GM21619 (cell line): ENCODE results near the gene CNIH3.
"Not testable (repeated sequence)": the region's sequence is repeated elsewhere in the genome, so short reads cannot be mapped to it uniquely, and the experiment has no call there.

Experiments used
- ATAC-seq: cut with Tn5 transposase; IDR thresholded peaks from one replicate; pipeline ENCODE4 v1.9.1; 2021; ENCODE audit not compliant: unreplicated experiment

The CNIH3 gene

DNA sequence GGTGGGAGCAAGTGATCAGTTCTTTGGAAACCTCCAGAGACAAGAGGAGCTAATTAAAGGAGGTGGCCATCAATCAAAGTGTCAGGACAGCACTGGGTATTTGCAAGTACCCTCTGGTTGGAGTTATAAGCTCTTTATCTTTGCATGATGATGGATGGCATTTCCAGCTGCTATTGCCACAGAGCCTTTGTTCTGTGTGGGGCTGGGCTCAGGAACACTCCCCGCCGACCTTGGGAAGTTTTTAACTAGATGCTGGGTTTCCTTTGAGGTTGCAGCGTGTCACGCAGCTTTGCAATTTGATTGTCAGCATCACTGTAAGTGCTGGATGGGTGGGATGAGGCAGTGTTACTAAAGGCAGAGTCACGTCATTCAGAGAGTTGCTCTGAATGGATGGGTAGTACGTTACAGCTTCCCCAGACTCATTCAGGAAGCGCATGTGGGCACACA lies 68.9 kb downstream of the CNIH3 start:
- no peak for ATAC-seq

DNA sequence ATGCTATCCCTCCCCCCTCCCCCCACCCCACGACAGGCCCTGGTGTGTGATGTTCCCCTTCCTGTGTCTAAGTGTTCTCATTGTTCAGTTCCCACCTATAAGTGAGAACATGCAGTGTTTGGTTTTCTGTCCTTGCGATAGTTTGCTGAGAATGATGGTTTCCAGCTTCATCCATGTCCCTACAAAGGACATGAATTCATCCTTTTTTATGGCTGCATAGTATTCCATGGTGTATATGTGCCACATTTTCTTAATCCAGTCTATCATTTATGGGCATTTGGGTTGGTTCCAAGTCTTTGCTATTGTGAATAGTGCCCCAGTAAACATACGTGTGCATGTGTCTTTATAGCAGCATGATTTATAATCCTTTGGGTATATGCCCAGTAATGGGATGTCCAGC lies 70.0 kb downstream of the CNIH3 start:
- not testable (repeated sequence) for ATAC-seq

DNA sequence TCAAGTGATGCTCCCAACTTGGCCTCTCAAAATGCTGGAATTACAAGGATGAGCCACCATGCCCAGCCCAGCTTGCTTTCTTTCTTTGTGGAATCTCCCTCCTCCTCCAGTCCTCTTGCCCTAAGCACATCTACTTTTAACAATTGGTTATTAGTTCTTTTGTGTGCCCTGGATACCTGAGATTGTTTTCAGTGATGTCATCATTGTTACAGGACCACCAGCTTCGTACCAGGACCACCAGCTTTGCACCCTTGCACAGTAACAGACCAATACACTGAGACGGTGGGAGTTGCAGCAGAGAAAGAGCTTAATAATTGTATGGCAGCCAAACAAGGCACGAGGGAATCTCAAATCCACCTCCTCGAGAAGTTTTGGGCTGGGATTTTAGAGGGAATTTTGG lies 71.3 kb downstream of the CNIH3 start:
- no peak for ATAC-seq

DNA sequence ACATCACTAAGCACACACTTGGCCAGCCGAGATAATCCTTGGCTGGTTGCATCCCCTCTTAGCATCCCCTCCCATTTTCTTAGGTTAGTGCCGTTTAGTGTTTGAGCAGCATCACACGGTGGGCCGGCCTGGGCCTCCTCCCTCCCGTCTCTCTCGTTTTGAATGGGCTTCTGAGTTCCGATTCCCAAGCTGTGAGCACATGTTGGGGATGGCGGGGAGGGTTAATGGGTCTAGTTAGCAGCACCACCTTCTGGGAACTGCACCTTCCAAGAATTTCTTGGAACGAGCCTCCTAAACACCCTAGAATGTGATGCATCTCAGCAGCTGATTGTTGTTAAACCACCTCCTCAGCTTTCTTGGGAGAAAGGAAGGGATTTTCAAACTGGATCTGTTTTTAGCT lies 73.3 kb downstream of the CNIH3 start:
- no peak for ATAC-seq

DNA sequence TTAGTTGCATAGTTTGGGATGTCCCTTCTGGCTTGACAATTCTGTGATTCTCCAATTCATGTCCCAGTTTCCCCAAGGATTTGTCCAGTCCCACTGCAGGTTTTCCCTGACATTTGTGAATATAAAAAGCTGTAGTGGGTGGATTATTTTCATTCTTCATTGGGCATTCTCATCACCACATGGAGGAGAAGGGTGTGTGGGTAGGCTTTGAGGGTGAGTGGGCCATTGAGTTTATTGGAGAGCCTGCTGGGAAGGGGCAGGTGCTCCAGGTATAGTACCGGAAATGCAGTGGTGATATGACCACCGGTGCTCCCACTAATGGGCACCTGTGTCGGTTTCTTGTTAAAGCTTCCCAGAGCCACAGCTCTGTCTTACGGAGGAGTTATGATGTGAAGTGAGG lies 74.5 kb downstream of the CNIH3 start:
- ATAC-seq, result no peak

DNA sequence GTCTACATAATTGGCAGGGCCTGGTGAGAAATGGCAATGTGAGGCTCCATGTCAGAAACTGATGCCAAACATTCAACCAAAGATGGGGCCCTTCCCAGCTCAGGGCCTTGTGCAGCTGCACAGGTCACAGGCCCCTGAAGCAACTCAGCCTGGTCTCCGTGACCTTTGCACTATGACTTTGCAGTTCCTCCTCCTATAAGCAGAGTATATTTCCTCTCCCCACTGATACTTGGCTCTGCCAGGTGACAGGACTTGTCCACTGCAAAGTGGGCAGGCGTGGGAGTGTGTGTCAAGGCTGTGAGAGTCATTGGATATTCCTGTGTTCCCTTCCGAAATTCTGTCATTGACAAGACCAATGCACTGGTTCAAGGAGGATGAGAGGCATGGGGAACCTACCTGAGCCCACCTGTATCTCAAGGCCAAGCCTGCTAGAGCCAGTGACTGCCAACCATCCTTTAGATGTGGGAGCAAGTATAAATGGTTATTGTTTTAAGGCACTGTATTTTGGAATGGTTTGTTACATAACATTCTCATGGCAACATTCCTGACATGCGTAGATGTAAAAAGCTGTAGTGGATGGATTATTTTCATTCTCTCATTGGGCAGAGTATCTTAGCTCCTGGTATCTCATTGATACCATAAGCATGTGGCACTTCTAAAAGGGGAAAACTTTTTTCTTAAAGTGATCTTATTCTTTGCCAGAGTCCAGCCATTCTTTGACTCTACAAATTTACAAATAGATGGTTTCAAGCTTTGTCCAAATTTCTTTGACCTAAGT lies 75.2 kb downstream of the CNIH3 start:
- no peak for ATAC-seq

DNA sequence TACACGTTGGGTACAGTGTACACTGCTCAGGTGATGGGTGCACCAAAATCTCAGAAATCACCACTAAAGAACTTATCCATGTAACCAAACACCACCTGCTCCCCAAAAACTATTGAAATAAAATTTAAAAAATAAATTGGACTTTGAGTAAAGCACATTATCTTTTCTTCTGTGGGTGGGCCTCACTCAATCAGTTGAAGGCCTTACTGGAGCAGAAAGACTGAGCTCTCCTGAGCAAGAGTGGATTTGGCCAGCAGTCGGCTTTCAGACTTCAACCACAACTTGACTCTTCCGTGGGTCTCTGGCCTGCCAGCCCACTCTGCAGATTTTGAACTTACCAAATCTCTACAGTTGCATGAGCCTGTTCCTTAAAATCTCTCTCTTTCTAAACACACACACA lies 78.9 kb downstream of the CNIH3 start:
- no peak for ATAC-seq

DNA sequence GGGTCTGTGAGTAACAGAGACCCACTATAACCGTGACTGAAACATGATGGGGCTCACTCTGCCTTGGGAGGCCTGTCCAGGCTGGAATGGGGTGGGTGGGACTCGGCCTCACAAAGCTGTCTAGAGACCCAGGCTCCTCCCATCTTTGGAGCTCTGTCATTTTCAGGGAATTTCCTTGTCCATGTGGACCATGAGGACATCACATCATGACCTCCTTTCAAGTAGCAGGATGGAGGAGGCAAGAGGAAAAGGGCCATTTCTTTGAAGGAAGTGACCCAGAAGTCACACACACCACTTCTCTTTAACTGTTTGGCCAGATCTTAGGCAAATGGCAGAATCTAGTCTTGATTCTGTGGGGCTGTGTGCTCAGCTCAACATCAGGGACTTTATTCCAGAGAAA lies 79.9 kb downstream of the CNIH3 start:
- ATAC-seq, result no peak

DNA sequence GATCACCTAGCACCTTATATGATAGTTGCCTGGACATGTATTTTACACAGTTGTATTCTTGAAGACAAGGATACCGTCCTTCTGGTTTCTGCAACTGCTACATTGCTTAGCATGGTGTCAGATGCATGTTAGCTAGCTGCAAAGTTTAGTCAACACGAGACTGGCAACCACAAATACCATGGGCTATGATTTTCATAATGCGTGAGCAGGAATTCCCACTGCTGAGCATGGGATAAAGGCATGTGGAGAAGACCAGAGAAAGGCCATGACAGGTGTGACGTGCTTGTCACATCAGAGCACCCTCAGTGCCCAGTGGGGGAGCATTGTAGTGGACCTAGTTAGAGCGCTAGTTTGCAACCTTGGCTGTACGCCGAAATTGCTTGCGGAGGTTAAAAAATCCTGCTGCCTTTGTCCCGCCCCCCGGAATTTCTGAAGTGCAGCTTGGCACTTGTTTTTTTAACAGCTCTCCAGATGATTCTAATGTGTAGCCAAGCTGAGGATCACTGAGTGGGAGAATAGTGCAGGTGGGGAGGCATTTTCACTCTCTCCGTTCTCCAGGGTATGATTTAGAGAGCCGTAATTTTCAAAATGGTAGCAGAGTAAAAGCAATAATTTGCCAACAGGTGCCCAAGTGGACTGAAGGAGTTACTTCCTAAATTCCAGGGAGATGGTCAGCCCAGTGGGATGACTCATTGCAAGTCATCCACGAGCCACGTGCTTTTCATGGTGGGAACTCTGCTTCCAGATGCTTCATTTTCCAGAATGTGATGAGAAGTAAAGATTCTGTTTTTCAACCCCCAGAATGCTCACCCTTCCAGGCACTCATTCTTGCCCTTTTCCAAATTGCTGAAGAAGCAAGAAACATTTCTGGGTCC lies 81.0 kb downstream of the CNIH3 start:
- no peak for ATAC-seq

DNA sequence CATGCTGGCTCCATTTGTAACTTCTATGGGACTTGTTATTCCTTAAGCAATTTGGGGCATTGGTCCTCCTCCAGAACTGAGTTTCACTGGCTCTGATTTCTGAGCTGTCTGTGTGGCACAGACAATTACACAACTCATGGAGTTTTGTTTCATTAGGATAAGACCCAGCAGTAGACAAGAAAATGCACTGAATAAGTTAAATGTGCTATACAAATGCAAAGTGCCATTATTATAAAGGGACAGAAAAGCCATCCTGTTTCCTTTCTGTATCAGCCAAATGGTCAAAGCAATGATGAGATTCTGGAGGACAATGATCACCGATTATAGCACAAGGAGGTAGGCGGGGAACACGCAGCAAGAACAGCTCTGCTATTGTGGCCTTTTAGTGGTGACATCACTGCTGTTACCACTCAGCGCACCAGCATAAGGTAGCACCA lies 81.9 kb downstream of the CNIH3 start:
- no peak for ATAC-seq

DNA sequence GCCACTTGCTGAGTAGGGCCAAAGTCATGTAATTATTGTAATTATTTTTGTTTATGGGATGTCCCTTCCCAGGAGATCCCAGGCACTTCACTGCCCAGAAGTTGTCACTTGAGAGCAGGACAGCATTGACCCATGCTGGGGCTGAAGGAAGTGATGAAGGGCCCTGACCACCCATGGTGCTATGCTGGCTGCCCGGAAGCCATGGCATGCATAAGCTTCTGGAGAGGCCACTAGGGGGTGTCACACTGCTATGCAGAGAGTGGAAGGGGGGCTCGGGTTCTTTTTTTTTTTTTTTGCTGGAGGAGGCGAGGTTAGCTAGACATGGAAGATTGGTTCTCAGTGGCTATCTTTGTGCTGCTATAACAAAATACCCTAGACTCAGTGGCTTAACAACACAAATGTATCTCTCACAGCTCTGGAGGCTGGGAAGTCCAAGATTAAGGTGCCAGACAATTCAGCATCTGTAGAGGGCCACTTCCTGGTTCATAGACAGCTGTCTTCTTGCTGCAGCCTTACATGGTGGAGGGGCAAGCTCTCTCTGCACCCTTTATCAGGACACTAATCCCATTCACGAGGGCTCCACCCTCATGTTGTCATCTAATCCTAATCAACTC lies 84.9 kb downstream of the CNIH3 start:
- no peak for ATAC-seq

DNA sequence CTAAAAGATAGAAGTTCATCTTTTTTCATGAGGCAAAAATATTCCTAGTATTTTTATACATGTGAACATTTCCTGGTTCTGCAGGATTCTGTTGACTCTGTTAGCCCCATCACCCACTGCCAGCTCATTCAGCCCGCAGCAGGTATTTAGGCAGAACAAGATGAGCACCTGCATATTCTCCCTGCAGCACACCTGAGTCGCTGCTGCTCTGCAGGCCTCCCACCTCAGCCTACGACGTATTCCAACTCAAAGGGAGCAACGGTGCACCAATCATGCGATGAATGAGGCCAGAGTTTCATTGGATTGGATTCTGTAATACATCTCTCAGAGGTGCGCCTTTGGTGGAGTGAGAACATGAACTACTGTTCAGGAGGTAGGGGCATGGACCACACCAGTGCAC lies 87.6 kb downstream of the CNIH3 start:
- no peak for ATAC-seq

DNA sequence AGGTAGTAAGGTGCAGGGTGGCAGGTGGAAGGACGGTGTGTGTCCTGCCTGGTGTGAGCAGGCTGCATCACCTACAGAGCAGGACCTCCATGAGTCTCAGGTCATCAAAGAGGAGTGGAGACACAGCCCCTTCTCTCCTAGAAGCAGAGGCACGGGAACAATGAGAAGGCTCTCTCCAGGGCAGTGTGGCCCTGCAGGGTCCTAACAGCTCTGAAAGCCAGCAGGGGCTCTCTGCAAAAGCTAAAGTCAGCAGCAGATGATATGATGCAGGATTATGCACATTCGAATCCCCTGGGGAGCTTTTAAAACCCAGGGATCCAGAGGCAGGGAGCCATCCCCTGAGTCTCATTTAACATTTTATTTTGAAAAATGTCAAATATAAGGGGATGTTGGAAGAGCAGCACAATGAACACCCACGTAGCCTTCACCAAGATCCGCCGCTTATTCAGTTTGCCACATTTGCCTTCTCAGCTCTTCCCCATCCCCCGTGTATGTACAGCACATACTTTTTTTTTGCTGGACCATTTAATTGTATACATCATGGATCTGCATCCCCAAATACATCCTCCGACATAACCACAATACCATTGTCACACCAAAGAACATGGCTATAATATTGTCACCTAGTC lies 88.1 kb downstream of the CNIH3 start:
- ATAC-seq, result no peak

DNA sequence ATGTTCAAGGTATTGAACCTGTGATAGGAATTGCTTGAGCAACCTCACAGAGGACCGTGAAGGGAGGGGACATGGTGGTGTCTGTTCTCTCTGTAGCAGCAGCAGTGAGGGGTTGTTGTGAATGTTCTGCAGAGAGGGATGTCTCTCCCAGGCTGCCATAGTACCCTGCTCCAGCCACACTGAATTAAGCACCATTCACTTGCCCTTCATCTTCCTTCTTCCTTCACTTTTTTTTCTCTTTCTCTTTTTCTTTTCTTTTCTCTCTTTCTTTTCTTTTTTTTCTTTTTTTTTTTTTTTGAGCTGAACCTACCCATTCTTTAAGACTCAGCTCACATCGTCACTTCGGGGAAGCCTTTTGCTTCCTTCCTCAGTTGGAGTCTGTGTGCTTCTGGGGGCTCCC lies 89.5 kb downstream of the CNIH3 start:
- no peak for ATAC-seq

DNA sequence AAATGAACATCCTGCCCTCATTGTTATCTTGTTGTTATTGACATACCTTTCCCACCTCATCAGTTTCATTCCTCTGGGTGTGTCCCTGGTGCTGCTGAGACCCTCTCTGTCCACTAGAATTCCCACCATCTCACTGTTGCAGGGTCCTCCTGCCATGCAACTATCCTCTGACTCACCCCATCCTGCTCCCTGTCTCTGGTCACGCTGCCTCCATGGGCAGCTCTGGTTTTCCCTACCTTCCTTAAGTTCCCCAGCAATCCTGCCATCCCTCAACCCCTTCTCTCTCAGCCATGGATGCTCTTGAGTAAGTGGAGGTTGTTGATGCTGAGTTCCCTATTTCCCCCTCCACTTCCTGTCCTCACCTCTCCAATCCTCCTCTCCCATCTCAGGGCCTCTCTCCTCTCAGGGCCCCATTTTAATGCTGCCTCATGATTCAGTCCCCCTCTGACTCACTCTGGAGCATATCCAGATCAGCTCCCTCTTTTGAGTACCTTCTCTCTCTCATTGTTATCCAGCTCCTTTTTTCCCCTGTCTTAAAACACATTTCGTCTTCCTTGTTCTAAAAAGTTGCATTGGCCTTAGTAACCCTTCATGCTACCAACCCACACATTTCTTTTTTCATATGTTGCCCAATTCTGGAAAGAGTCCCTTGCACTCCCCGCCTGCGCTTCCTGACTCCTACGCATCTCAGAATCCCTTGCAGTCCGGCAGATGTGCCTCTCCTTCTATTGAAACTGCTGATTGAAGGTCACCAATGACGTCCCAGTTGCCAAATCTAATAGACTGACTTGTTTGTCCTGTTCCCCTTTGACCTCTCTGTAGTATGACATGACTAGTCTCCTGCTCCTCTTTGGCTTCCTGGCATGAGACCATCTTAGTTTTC lies 92.0 kb downstream of the CNIH3 start:
- no peak for ATAC-seq

DNA sequence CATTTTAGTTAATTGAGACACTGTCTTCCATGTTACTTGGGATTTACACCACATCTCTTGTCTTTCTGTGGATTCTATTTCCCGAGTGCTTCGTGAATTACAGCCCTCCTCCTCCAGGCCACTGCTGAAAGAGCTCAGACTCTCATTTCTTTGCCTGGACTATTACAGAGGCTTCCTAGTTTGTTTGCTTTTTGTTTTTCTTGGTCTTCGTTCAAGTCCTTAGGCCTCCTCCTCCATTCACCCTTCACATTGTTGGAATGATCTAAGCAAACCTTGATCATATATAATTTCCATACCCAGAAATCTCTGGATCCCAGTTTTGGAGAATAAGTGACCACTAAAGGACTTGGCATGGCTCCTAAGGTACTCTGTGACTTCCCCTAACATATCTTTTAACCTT lies 94.1 kb downstream of the CNIH3 start:
- ATAC-seq, result no peak

DNA sequence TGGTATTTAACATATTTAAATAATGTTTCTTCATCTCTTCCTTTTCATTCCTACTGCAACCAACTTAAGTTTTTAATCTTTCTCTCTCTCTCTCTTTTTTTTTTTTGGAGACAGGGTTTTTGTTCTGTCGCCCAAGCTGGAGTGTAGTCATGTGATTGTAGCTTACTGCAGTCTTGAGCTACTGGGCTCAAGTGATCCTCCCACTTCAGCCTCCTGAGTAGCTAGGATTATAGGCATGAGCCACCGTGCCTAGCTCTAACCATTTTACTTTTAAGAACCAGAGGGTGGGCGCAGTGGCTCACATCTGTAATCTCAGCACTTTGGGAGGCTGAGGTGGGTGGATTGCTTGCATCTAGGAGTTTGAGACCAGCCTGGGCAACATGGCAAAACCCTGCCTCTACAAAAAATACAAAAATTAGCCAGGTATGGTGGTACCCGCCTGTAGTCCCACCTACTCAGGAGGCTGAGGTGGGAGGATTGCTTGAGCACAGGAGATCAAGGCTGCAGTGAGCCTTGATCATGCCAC lies 95.2 kb downstream of the CNIH3 start:
- not testable (repeated sequence) for ATAC-seq

DNA sequence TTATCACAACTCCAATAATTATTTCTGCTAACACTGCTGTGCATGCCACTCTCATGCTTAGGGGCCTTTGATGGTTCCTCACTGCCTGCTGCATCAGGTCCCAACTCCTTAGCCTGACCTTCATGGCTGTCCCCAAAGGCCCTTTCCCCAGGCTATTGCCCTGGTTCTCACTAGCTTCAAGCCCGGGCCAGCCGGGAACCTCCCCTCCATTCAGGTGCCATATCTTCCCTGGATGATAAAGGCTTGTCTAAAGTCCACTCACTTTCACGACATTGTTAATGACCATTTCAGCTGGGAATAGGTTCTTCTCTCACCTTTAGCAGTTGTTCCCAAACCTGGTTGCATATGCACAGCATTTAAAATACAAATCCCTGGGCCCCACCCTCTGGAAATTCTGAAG lies 95.8 kb downstream of the CNIH3 start:
- no peak for ATAC-seq

DNA sequence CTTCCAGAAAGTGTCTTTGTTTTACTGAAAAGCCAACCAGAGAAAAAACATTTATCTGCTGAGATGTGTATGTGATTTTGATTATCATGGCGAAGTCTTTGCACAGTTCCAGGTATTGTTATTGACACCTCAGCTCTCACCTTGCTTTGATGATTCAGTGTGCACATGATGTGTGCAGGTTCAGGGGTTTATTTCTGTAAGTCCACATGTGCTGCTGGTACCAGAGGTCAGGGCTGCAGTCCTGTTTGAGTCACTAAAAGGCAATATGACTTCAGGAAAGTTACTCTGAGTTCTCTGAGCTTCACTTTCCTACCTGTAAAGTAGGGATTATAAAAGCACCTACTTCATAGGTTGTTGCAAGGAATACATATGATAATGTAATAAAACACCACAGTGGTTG lies 97.1 kb downstream of the CNIH3 start:
- no peak for ATAC-seq

DNA sequence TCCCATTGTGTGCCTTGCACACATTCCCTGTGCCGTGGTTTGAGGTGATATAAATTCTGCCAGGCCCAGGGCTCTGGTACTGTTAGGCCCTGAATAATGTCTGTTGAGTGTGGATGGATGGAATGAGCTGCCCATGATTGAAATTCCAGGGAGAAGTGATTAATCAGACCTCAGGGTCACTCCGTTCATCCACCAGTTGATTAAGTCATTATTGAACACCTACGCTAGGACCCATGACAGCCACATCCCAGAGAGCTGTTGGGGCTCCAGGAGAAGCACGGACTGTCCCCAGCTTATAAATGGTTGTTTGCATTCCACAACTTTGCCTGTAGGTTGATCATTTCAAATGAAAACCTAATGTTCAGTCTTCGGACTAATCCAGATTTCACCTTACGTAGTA lies 98.4 kb downstream of the CNIH3 start:
- no peak for ATAC-seq
